WTC11 (cell line): ENCODE results near the gene CSPG5.

Source experiments
- NR2C2 ChIP-seq: sonication (generic); formaldehyde crosslinking; IDR thresholded peaks from 2 replicates; pipeline ENCODE4 v1.8.0; 2022; ENCODE audit warnings: mild to moderate bottlenecking, missing genetic modification reagents
- RELA ChIP-seq: sonication (generic); formaldehyde crosslinking; IDR thresholded peaks from 2 replicates; pipeline ENCODE4 v1.8.1; 2022; ENCODE audit warnings: missing genetic modification reagents, mild to moderate bottlenecking, borderline replicate concordance
- SP1 ChIP-seq: sonication (generic); formaldehyde crosslinking; conservative IDR thresholded peaks from 2 replicates; pipeline ENCODE4 v1.8.1; 2022; ENCODE audit warnings: missing genetic modification reagents
- ZBTB21 ChIP-seq: sonication (generic); formaldehyde crosslinking; IDR thresholded peaks from 2 replicates; pipeline ENCODE4 v1.8.1; 2023; ENCODE audit warnings: mild to moderate bottlenecking, missing genetic modification reagents, borderline replicate concordance
- TF ChIP-seq, protein P1 (sequence below): fragments of 200-600 bp; IDR thresholded peaks from 2 replicates; pipeline ENCODE4 v1.8.0; 2022; ENCODE audit warnings: antibody characterized with exemption
- TF ChIP-seq, protein P2 (sequence below): sonication (generic); formaldehyde crosslinking; IDR thresholded peaks from 2 replicates; pipeline ENCODE4 v1.8.1; 2023; ENCODE audit warnings: mild to moderate bottlenecking, missing genetic modification reagents, moderate library complexity
- TF ChIP-seq, protein P3 (sequence below): sonication (generic); formaldehyde crosslinking; IDR thresholded peaks from 2 replicates; pipeline ENCODE4 v1.8.0; 2022; ENCODE audit warnings: mild to moderate bottlenecking, missing genetic modification reagents

DNA sequence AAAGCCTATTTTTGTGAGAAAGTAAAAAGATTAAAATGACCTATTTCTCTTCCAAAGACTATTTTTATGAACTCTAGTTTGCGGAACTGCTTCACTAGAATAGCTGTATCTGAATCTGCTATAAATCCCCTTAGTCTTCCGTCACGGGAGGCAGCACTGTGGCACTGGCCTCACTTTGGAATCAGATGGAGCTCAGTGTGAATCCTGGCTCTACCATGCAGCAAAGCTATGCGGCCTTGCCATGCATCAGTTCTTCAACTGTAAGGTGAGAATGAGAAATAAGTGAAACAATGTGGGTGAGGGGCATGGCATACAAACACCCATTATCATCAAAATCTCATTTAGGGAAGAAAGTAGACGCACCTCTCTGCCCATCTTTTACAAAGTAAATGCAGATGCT lies 27.5 kb upstream of the CSPG5 start:
- TF ChIP-seq, protein P1, sequence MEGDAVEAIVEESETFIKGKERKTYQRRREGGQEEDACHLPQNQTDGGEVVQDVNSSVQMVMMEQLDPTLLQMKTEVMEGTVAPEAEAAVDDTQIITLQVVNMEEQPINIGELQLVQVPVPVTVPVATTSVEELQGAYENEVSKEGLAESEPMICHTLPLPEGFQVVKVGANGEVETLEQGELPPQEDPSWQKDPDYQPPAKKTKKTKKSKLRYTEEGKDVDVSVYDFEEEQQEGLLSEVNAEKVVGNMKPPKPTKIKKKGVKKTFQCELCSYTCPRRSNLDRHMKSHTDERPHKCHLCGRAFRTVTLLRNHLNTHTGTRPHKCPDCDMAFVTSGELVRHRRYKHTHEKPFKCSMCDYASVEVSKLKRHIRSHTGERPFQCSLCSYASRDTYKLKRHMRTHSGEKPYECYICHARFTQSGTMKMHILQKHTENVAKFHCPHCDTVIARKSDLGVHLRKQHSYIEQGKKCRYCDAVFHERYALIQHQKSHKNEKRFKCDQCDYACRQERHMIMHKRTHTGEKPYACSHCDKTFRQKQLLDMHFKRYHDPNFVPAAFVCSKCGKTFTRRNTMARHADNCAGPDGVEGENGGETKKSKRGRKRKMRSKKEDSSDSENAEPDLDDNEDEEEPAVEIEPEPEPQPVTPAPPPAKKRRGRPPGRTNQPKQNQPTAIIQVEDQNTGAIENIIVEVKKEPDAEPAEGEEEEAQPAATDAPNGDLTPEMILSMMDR = no peak
- TF ChIP-seq, protein P2, sequence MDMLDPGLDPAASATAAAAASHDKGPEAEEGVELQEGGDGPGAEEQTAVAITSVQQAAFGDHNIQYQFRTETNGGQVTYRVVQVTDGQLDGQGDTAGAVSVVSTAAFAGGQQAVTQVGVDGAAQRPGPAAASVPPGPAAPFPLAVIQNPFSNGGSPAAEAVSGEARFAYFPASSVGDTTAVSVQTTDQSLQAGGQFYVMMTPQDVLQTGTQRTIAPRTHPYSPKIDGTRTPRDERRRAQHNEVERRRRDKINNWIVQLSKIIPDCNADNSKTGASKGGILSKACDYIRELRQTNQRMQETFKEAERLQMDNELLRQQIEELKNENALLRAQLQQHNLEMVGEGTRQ (CRISPR knock-in tag) = no peak
- TF ChIP-seq NR2C2 (CRISPR knock-in tag) = no peak
- TF ChIP-seq ZBTB21 (CRISPR knock-in tag) = no peak
- TF ChIP-seq RELA (CRISPR knock-in tag) = no peak
- no peak for TF ChIP-seq SP1
- TF ChIP-seq, protein P3, sequence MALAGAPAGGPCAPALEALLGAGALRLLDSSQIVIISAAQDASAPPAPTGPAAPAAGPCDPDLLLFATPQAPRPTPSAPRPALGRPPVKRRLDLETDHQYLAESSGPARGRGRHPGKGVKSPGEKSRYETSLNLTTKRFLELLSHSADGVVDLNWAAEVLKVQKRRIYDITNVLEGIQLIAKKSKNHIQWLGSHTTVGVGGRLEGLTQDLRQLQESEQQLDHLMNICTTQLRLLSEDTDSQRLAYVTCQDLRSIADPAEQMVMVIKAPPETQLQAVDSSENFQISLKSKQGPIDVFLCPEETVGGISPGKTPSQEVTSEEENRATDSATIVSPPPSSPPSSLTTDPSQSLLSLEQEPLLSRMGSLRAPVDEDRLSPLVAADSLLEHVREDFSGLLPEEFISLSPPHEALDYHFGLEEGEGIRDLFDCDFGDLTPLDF (CRISPR knock-in tag) = no peak
